GM19438 (cell line): ENCODE measurements around the gene ATAD3C.
"Not testable (repeated sequence)": the region's sequence is repeated elsewhere in the genome, so short reads cannot be mapped to it uniquely, and the experiment has no call there.

ENCODE experiments used
- ATAC-seq: cut with Tn5 transposase; IDR thresholded peaks from one replicate; pipeline ENCODE4 v1.9.1; 2021; ENCODE audit warnings: low read depth; ENCODE audit not compliant: unreplicated experiment

The ATAD3C gene

DNA sequence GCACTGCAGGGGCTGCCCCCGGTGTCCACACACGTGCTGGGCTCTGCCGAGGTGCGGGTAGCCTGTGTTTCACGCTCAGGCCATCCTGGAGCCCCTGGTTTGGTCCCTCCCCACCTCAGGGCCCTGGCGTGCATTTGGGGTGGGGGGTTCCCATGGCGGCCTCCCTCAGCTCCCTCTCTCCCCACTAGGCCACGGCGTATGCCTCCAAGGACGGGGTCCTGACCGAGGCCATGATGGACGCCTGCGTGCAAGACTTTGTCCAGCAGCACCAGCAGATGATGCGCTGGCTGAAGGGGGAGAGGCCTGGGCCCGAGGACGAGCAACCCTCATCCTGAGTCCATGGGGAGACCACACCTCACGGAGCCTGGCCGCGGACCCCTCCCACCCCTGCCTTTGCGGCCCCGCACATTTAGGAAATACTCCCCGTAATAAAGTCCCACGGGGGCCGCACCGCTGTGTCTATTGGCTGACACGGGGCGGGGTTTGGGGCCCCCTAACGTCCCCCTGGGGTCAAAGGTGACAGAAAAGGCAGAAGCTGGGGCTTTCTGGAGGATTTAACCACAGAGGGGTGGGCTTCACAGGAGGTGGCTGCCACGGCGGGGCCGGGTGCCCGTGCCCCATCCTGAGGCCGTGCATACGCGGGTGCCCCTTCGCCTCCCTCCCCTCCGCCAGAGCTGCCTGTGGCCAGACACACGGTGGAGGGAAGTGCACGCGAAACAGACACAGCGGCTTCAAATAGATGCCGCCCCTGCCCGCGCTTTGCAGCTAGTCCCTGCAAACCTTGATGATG is 18.9 kb downstream of the ATAD3C start:
- not testable (repeated sequence) for ATAC-seq

DNA sequence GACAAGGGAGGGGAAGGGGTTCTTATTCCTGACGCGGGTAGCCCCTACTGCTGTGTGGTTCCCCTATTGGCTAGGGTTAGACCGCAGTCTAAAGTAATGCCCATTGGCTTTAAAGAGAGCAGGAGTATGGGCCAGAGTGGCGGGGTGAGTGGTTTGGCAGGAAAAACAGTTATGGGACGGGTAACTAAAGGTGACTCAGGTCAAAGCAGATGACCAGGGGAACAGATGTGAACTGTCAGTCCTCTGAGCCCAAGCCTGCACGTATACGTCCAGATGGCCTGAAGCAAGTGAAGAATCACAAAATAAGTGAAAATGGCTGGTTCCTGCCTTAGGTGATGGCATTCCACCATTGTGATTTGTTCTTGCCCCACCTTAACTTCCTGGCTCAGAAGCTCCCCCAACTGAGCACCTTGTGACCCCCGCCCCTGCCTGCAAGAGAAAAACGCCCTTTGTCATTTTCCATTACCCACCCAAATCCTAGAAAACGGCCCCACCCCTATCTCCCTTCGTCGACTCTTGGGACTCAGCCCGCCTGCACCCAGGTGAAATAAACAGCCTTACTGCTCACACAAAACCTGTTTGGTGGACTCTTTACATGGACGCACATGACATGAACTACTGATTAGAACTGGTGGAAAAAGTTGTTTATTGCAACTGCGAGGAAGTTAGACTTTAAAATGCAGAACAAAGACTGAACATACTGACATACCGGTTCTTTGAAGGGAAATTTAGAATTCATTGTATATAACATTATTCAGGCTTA is 21.3 kb downstream of the ATAD3C start:
- ATAC-seq, result no peak

DNA sequence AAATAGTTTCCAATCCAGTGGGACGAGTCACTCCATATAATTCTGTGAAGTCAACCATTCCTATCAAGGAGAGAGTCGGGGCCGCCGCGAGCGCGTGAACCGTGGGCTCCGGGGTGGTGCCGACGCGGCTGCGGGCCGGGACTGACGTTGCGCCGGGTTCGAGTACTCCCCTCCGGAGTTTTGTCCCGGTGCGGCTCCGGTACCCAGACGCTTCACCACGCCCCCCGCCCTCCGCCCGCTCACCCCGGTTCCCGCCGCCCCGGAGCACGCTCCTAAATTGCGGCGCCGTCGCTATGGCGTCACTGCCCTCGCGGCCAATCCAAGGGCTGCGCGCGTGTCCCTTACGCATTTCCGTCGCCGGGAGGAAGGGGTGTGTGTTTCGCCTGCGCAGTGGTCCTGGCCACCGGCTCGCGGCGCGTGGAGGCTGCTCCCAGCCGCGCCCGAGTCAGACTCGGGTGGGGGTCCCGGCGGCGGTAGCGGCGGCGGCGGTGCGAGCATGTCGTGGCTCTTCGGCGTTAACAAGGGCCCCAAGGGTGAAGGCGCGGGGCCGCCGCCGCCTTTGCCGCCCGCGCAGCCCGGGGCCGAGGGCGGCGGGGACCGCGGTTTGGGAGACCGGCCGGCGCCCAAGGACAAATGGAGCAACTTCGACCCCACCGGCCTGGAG is 22.0 kb downstream of the ATAD3C start, which contains the start of gene ATAD3B:
Gene ATAD3B (plus strand): TSS at position 377 of the 664 bp plus-strand sequence. CDS start 120 bp downstream, at position 497.
- peak; percentile 88 for ATAC-seq

DNA sequence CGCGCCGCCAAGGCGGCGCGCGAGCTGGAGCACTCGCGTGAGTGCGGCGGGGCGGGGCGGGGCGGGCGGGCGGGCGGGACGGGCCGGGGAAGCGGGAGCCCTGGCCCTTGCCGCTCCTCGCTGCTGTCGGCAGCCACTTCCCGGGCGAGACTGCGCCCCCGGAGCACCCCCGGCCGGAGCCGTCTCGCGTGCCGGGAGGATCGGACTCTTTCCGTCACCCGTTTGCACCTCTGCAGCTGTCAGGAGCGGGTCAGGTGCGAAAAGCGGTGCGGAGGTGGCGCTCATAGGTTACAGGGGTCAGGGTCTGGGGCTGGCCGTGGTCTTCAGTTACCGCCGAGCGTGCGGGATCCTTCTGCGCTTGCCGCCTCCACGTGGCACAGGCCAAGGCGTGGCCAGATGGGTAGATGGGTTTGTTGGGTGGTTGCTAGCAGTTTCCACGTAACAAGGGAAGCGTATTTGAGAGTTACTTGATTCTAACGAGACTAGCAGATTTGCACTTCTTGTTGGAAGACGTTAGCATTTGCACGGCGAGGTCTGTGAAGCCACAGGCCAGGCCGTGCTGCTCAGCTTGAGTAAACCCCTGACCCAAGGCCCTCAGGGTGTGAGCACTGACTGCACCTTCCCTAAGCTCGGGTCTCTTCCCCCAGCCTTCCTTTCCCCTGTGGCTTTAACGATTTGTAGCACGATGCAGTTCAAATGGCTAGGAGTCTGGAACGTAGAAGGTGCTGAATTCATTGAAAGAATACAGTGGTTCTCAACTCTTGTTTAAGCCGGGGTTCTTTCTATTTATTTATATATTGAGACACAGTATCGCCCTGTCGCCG is 22.8 kb downstream of the ATAD3C start:
- ATAC-seq, result peak; percentile 16

DNA sequence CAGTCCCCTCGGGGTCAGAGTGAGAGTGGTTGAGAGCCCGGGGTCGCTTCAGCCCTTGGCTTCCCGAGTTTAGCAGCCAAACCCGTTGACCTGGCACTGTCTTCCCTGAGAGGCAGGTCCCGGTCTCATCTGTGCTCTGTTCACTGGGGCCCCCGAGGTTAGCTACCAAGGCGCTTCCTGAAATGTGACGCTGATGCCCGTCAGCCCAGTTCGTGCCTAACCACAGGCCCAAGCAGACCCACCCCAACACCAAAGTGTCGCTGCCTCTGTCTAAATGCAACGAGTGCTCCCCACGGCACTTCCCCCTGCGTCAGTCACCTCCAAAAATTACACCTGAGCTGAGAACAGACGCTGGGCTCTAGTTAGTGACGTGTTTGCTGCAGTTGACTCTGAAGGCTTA is 26.5 kb downstream of the ATAD3C start:
- not testable (repeated sequence) for ATAC-seq

DNA sequence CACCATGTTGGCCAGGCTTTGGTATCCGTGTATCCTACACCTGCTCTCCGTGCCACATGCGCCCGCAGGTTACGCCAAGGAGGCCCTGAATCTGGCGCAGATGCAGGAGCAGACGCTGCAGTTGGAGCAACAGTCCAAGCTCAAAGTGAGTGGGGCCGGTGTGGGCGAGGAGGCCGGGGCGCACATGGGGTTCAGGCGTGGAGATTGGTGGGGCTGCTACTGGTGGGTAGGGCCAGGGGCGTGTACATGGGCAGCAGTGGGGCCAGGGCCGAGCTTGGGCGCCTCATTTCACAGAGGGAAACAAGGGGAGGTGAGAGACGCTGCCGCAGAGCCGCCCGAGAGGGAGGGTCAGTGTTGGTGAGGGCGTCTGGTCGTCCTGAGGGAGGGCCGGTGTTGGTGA is 27.7 kb downstream of the ATAD3C start:
- ATAC-seq, result no peak

DNA sequence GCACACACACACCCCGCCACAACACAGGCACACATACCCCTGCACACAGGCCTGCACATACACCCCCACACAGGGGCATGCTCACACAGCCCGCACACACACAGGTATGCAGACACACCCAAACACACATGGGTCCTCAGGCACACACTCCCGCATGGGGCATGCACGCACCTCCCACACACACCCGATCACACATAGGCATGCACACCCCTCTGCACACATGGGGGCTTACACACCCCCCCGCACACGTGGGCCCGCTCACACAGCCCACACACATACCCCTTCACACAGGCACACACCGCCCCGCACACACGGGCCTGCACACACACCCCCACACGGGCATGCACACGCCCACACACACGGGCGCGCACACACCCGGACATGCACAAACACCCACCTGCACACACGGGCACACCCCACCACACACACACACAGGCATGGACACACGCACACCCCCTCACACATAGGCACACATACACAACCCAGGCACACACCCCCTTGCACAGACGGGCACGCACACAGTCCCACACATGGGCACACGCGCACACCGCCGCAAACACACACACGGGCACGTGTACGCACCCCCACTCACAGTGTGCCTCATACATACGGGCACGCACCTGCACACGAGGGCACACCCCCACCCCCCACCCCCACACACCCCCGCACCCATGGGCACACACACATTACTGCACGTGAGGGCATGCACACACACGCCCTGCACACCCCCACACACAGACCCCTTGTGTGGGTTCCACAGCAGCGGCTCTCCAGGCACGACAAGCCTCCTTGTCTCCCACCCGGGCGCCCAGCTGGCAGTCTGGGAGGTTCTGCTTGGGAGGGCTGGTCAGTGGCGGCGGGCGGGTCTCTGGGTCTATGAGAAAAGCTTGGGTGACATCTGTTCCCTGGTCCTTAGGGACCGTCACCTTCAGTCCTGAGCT is 30.3 kb downstream of the ATAD3C start:
- ATAC-seq, result no peak

DNA sequence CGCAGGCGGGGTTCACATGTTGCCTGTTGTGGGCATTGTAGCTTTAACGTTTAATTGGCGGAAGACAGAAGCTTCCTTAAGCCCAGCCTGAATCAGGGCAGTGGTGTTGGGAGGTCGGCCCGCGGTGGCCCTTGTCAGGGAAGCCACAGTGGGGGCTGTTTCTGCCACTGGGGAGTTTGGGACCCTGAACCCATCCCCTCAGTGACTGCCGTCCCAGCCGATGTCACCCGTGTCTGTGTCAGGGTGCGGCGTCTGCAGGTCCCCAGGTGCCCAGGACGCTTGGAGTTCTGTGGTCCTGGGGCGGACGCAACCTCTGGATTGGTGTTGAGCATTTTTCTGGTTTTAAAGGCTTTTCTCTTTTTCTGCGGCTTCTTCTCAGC is 31.0 kb downstream of the ATAD3C start:
- not testable (repeated sequence) for ATAC-seq

DNA sequence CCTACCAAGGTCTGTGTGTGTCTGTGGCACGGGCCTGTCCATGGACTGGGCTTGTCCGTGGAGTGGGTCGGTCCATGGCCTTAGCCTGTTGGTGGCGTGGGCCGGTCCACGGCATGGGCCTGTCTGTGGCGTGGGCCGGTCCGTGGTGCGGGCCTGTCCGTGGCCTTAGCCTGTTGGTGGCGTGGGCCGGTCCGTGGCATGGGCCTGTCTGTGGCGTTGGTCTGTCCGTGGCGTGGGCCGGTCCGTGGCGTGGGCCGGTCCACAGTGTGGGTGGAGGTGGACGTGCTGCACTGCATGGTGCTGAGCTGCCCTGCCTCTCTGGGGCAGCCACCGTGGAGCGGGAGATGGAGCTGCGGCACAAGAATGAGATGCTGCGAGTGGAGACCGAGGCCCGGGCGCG is 32.3 kb downstream of the ATAD3C start:
- ATAC-seq, result not testable (repeated sequence)

DNA sequence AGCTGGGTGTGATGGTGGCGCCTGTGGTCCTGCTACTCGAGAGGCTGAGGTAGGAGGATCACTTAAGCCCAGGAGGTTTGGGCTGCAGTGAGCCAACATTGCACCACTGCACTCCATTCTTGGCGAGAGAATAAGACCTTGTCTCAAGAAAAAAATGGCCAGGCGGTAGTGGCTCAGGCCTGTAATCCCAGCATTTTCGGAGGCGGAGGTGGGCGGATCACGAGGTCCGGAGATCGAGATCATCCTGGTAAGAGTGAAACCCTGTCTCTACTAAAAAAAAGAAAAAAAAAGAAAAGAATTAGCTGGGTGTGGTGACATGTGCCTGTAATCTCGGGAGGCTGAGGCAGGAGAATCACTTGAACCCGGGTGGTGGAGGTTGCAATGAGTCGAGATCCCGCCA is 33.4 kb downstream of the ATAD3C start:
- ATAC-seq, result no peak

DNA sequence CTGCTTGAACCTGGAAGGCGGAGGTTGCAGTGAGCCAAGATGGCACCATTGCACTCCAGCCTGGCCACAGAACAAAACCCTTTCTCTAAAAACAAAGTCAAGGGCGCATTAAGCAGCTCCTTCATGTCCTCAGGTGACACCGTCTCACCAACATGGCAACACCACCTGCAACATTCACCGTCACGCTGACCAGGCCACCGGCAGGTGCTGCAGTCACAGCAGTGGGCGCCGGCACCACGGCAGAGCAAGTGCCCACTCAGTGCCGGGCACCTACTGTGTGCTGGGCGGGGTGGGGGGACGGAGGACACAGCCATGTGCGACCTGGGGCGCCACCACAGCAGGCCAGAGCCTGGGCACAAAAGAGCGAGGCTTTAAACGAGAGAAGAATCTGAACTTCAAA is 34.2 kb downstream of the ATAD3C start:
- no peak for ATAC-seq

DNA sequence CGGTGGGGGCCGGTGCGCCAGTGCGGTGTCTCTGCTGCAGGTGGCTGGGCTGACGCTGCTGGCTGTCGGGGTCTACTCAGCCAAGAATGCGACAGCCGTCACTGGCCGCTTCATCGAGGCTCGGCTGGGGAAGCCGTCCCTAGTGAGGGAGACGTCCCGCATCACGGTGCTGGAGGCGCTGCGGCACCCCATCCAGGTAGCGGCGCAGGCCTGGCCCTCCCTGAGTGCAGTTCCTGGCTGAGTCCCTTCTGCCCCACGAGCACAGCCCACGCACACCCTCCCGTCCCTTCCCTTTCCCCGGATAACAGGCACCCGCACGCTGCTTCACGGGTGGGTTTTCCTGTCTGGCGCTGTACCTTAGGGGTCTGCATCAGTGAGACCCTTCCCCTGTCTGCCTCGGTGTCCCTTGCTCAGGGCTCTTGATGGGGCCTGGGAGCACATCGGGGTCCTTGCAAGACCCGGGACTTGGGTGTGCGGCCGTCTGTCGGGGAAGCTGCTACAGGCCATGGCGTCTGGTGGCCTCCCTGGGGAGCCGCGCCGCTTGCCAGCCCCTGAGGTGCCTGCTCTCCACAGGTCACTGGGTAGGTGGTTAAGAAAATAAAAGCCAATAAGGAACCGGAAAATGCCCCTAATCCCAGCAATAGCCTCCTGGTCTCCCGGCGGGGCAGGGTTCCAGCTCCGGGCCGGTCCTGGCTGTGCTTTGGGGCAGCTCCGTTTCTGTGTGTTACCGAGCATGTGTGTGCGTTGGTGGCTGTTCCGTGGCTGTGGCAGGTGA is 35.7 kb downstream of the ATAD3C start:
- not testable (repeated sequence) for ATAC-seq

DNA sequence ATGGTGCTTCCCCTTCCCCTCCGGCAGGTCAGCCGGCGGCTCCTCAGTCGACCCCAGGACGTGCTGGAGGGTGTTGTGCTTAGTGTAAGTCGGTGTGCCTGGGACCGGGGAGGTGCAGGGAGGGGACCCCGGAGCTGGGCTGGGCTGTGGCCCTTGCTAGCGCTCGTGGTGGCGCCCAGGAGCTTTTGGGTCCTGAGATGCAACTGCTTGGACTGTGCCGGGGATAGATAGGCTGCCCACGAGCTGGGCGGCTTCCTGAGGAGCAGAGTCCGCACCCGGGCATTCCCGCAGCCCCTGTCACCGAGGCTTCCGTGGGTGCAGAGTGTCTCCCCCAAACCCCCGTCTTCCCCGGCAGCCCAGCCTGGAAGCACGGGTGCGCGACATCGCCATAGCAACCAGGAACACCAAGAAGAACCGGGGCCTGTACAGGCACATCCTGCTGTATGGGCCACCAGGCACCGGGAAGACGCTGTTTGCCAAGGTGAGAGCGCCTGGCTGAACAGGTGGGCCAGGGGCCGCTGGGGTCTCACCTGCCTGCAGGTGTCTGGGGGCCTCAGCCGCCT is 36.3 kb downstream of the ATAD3C start:
- not testable (repeated sequence) for ATAC-seq

DNA sequence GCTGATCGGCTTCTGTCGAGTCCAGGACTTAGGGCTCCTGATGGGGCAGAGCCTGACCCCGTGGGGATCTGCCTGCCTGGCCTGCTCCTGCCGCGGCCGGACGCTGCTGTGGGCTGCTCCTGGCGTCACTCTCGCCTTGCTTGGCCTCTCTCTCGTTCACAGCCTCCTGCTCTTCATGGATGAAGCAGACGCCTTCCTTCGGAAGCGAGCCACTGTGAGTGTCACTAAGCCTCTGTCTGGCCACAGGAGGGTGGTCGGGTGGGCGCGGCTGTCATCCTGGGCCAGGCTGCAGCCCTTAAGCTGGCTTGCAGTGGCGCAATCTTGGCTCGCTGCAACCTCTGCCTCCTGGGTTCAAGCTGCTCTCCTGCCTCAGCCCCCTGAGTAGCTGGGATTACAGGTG is 38.2 kb downstream of the ATAD3C start:
- no peak for ATAC-seq

DNA sequence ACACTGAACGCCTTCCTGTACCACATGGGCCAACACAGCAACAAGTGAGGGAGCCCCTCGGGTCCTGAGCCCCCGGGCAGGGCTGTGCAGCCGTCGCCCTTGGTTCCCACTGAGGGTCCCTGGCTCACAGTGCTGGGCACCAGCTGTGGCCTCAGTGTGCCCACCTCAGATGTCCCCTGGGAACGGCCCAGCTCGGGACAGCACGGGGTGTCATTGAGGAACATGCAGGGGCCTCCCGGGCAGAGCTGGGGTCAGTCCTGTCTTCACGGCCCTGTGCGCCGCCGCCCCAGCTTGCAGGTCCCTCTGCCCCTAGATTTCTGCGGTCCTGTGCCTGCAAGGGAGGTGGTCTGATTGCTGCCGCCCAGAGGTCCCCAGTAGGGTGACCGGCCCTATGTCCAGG is 39.7 kb downstream of the ATAD3C start:
- no peak for ATAC-seq

DNA sequence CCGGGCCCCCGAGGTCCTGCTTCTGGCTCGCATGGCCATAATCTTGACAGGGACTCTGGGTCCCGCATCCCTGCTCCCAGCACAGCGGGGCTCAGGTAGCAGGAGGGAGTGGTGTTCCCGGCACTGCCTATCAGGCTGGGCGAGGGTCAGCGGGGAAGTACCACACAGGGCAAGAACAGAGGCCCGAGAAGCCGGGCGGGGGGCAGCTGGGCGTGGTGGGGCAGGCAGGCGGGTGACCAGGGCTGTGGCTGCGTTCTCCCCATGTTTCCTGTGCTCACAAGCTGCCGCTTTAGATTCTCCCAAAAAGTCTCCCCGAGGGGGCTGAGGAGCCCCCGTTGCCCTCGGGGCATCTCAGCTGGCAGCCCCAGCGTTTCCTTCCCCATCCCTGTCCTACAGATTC is 40.4 kb downstream of the ATAD3C start:
- ATAC-seq, result no peak

DNA sequence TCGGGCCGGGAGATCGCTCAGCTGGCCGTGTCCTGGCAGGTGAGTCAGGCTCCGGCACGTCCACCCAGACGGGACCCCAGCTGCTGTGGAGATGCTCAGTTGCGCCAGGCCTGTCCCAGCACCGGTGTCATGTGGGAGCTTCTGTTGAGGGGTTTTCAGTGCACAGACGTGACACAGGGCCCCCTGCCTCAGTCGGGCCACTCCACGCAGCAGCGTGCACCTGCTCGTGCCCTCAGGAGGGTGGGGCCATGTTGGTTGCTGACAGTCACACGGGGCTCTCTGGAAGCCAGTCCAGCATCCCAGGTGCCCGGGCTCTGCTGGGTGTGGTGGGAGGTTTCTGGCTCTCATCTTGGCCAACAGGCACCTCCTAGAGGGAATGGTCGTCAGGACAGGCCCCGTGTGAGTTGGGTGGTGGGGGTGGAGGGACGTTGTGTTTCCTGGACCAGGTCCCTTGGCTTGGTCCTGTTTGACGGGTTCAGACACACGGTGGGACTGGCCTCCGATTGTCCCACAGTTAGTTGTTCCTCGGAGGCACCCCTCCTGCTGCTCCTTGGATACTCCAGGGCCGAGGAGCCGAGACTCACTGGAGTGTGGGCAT is 41.2 kb downstream of the ATAD3C start:
- no peak for ATAC-seq

DNA sequence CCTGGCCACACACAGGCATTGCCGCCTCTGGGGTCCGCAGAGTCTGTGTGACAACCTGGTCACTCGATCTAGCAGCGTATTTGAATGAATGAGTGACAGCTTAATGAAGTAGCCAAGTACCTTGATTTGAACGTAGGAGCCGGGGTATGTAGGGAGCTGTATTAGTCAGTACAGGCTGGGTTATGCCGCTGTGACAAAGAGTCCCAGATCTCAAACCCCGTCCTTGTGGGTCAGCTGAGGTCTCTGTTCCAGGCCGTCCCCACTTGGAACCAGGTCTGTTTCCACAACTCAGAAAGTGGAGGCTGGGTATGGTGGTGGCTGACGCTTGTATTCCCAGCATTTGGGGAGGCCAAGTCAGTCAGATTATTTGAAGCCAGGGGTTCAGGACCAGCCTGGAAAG is 42.1 kb downstream of the ATAD3C start:
- ATAC-seq, result no peak
